Central memory CD8-positive, alpha-beta T cell (primary cell): ENCODE results near the gene UFD1.

Experiments
- ATAC-seq: fragments of 150-1000 bp; cut with Tn5 transposase; replicated peaks from 2 replicates; pipeline ENCODE4 v1.10.0; 2022; ENCODE audit warnings: mild to moderate bottlenecking, moderate FRiP score, moderate number of reproducible peaks; ENCODE audit not compliant: poor library complexity, severe bottlenecking; ENCODE audit errors: extremely low read depth
- DNase-seq, 2 donors: peaks; one replicate each; pipeline ENCODE4 v3.0.0; 2021; ENCODE audit warnings: low spot score in 2 of 2
- H3K27ac Mint-ChIP-seq: one replicate; pipeline ENCODE4 v1.8.0; 2022; ENCODE audit warnings: low read depth, mild to moderate bottlenecking, moderate library complexity, mixed read lengths
- H3K27me3 Mint-ChIP-seq: one replicate; pipeline ENCODE4 v1.8.0; 2022; ENCODE audit warnings: mixed read lengths
- H3K36me3 Mint-ChIP-seq: one replicate; pipeline ENCODE4 v1.8.0; 2022; ENCODE audit warnings: mild to moderate bottlenecking, moderate library complexity, mixed read lengths; ENCODE audit not compliant: insufficient read depth
- H3K4me1 Mint-ChIP-seq: one replicate; pipeline ENCODE4 v1.8.0; 2022; ENCODE audit warnings: mixed read lengths
- H3K4me3 Mint-ChIP-seq: one replicate; pipeline ENCODE4 v1.8.0; 2022; ENCODE audit warnings: mild to moderate bottlenecking, moderate library complexity, mixed read lengths
- H3K9me3 Mint-ChIP-seq: one replicate; pipeline ENCODE4 v1.8.0; 2022; ENCODE audit warnings: mixed read lengths

The UFD1 gene

DNA sequence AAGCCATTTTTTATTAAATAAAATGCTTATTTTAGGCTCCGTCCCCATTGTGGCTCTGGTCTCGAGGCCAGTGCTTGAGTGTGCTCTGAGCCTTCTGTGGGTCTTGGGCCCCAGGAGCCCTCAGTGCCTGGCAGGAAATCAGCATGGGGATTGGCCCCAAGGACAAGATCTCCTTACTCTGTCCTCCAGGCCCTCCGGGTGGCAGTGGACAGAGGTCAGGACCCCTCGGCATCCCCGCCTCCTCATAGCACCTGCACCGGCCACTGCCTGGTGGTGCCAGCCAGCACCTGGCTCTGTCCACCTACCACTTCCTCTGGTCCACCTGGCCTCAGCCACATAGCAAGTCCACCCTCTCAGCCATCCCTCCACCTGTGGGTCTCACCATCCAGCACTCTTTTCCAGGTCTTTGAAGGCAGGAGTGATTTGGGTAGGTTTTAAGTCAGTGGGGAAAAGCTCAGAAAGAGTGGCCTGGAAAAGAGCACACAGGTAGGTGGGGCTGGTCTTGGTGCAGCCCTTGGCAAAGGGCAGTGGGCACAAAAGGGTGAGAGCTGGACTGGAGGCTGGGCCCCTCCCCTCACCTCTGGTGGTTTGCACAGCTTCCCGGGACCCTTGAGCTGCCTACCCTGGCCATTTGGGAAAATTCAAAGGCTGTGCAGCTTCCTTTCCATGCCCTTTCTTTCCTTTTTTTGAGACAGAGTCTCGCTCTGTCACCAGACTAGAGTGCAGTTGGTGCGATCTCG, 41.7 kb upstream of the UFD1 start:
- H3K27me3 Mint-ChIP-seq = peaks cover 22% of the 10 kb centered on the region
- no peak for ATAC-seq

DNA sequence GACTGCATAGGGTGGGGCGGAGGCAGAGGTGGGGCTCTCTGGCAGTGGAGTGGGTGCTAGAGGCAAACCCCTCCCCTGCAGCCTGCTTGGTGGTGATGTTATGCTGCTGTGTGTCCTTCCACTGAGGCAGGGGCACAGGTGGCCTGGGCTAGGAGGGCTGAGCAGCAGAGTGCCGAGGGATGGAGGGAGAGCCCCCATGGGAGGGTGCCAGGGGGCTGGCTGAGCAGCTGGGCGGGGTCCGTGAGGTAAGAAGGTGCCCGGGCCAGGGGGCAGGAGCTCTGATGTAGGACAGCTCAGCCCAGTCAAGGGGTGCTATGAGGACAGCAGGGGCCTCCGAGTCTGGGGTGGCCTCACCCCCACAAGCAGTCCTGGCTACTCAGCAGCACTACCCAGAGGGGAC, 41.0 kb upstream of the UFD1 start:
- Mint-ChIP-seq H3K36me3 (no peaks in the 10 kb centered on the region), H3K27me3 (peaks cover 14% of the 10 kb centered on the region), H3K27ac (peak overlapping the region; percentile 8), H3K4me1 (peaks cover 5% of the 10 kb centered on the region), H3K9me3 (no peaks in the 10 kb centered on the region), H3K4me3 (no peak overlapping the region)
- DNase-seq = no peak
- ATAC-seq = no peak

More for the DNA sequence above, 41.7 kb upstream of the UFD1 start:
- H3K27ac Mint-ChIP-seq = no peak overlapping the region
- no peaks in the 10 kb centered on the region for H3K9me3 Mint-ChIP-seq
- no peak for DNase-seq
- H3K4me1 Mint-ChIP-seq = peaks cover 6% of the 10 kb centered on the region
- no peaks in the 10 kb centered on the region for H3K36me3 Mint-ChIP-seq
- no peak overlapping the region for H3K4me3 Mint-ChIP-seq

DNA sequence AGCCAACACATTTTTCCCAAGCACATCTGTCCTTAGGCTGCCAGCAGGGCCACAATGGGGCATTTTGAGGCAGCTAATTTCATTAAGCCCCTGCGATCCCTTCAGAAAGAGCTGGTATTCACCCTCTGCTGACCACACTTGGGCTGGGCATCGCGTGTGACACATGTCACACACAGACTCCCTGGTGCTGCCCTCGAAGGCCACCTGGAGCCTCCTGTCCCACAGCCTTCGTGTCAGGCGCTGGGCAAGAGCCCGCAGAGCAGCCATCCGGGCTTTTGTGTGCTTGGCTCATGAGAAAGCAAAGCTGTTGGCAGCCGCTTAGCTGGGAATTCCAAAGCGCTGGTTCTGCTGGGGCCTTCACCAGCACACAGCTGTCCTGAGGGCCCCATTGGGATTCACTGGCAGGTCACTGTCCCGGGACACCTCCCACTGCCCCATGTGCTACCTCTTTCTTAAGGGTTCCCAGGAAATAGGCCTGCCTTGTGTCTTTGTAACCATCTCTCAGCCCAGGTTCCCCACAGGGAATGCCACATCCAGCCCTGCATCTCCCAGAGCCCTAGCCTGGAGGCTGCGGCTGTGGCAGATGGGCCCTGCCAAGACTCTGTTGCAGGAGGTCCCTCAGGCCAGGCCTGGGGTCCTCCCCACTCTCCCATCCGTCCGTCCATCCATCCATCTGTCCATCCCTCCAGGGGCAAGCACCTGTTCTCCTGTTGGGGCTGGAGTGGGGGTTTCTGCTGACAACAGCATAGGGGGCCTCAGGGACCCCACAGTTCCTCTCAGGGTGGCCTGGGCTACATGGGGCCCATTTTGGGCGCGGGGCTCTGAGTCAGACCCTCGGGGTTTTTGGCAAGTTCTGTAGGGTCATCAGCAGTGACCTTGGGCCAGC, 40.3 kb upstream of the UFD1 start:
- no peaks in the 10 kb centered on the region for H3K9me3 Mint-ChIP-seq
- H3K27me3 Mint-ChIP-seq = peaks cover 8% of the 10 kb centered on the region
- no peak for ATAC-seq
- DNase-seq = no peak
- peak overlapping the region; percentile 8 for H3K27ac Mint-ChIP-seq
- no peaks in the 10 kb centered on the region for H3K36me3 Mint-ChIP-seq
- no peak overlapping the region for H3K4me3 Mint-ChIP-seq
- no peaks in the 10 kb centered on the region for H3K4me1 Mint-ChIP-seq

DNA sequence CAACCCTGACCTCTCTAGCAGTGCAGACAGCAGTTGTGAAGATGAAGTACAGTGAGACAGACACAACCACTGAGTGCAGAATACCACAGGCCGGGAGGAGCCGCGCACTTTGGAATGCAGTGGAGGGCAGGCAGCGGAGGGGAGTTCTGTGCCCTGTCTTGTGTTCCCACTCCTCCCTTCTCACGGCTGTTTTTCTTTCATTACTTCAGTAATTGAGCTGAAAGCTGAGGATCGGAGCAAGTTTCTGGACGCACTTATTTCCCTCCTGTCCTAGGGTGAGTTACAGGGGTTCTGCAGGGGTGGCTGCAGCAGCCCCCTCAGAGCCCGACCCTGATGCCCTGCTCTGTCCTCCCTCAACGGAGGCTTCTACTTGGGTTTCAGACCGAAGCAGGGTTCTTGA, 39.6 kb upstream of the UFD1 start:
- no peaks in the 10 kb centered on the region for H3K9me3 Mint-ChIP-seq
- DNase-seq (no peak), ATAC-seq (no peak)
- H3K27me3 Mint-ChIP-seq = peaks cover 8% of the 10 kb centered on the region
- no peaks in the 10 kb centered on the region for H3K4me1 Mint-ChIP-seq
- no peak overlapping the region for H3K4me3 Mint-ChIP-seq
- H3K36me3 Mint-ChIP-seq = no peaks in the 10 kb centered on the region
- H3K27ac Mint-ChIP-seq = no peak overlapping the region

DNA sequence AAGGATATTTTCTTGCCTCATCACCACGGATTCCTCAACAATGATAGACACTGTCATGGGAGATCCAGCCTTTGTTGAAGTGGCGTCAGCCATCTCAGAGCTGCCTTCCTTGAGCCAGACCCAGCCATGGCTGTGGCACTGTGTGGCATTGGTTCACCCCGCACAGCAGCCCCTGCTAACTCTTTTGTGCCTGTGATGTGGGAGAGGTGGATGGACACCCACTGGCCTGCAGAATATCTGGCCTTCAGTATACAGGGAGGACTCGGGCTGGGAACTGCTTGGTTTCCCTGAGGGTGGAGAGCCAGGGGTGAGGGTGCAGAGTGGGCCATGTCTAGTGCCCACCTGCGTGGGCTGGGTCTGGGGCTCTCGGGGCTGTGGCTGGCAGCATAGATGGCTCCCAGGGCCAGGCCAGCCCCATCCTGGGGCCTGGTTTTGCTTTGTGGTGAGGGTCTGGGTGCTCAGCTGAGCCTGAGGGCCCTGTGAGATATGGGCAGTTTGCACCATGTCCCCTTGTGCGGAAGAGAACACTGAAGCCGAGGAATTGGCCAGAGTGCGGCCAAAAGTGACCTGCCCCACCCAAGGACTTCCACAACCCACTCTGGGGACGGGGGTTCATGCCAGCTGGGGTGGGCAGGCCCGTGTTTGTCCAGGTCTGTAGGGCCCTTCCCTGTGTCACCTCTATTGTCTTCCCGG, 39.1 kb upstream of the UFD1 start:
- Mint-ChIP-seq H3K27me3 (peaks cover 5% of the 10 kb centered on the region), H3K4me3 (no peak overlapping the region), H3K4me1 (no peaks in the 10 kb centered on the region), H3K36me3 (no peaks in the 10 kb centered on the region), H3K27ac (no peak overlapping the region), H3K9me3 (no peaks in the 10 kb centered on the region)
- ATAC-seq (no peak), DNase-seq (no peak)

DNA sequence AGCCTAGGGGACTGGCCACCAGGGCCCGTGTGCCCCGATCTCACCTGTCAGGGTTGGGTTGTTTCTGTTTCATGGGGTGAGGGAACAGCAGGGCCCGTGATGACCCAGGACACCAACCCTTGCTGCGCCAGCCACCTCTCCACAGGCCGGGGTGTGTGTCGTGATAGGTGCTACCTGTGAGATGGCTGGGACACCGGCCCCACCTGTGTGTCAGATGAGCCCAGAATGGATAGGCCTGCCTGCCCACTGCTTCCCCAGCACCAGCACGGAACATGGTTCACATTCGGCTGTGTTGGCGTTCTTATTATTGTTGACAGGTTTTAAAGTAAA, 38.1 kb upstream of the UFD1 start:
- DNase-seq = no peak
- H3K4me3 Mint-ChIP-seq = no peak overlapping the region
- no peak for ATAC-seq
- no peak overlapping the region for H3K27ac Mint-ChIP-seq
- H3K9me3 Mint-ChIP-seq = no peaks in the 10 kb centered on the region
- H3K4me1 Mint-ChIP-seq = no peaks in the 10 kb centered on the region
- no peaks in the 10 kb centered on the region for H3K27me3 Mint-ChIP-seq
- no peaks in the 10 kb centered on the region for H3K36me3 Mint-ChIP-seq

DNA sequence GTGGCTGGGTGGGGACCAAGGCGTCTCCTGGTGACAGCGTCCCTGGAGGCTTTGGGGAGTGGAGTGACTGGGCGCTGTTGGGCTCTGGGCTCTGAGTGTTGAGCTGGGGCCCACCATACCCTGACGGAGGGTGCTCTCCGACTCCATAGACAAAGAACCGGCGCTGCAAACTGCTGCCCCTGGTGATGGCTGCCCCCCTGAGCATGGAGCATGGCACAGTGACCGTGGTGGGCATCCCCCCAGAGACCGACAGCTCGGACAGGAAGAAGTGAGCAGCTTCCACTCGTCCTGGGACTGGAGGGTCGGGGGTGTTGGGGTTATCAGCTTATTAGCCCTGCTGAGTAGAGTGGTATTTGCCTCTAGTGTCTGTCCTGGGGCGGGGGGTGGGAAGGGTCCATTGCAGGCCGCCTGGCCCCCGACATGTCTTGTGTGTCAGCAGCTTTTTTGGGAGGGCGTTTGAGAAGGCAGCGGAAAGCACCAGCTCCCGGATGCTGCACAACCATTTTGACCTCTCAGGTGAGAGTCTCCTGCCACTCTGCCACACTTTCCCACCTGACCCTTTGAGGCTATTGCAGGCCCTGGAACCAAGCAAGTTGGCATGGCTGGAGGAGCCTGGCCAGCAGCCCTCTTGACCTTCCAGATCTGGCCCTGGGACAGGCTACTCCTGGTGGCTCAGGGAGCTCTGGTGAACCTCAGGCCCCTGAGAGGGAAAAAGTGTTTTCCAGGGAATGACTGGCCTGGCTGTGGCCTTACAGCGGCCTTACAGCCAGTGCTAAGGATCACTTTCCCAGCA, 37.6 kb upstream of the UFD1 start:
- Mint-ChIP-seq H3K36me3 (no peaks in the 10 kb centered on the region), H3K9me3 (no peaks in the 10 kb centered on the region), H3K4me3 (no peak overlapping the region), H3K27ac (no peak overlapping the region), H3K4me1 (no peaks in the 10 kb centered on the region), H3K27me3 (no peaks in the 10 kb centered on the region)
- no peak for DNase-seq
- no peak for ATAC-seq

DNA sequence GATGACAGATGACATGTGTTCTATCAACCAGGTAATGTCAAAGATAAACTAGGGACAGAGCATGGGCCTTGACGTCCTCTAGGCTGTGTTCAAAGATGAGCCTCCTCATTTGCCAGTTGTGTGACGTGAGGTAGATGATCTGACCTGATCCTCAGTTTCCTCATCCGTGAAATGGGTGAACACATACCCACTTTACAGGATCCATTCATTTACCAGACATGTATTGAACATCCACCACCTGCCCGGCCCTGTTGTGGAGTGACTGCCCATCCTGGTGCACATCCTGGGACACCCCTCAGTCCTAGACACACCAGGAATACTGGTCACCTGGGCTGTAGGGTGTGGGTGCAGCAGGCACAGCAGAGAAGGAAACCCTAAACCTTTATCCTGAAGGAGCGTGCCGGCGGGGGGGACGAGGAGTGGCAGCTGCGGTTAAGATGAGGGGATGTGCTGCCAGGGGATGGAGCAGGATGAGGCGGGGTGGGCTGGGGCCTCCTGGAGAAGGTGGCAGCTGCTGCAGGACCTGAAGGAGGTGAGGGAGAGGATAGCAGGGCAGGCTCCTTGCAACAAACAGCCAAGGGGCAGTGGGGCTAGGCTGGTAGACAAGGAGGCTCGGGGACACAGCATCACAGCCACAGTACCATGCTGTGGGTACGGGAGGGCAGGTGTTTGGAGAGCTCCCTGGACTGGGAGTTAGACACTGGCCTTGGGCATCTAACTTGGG, 36.8 kb upstream of the UFD1 start:
- DNase-seq (no peak), ATAC-seq (no peak)
- Mint-ChIP-seq H3K27me3 (no peaks in the 10 kb centered on the region), H3K9me3 (no peaks in the 10 kb centered on the region), H3K4me1 (no peaks in the 10 kb centered on the region), H3K36me3 (no peaks in the 10 kb centered on the region), H3K4me3 (no peak overlapping the region), H3K27ac (no peak overlapping the region)

DNA sequence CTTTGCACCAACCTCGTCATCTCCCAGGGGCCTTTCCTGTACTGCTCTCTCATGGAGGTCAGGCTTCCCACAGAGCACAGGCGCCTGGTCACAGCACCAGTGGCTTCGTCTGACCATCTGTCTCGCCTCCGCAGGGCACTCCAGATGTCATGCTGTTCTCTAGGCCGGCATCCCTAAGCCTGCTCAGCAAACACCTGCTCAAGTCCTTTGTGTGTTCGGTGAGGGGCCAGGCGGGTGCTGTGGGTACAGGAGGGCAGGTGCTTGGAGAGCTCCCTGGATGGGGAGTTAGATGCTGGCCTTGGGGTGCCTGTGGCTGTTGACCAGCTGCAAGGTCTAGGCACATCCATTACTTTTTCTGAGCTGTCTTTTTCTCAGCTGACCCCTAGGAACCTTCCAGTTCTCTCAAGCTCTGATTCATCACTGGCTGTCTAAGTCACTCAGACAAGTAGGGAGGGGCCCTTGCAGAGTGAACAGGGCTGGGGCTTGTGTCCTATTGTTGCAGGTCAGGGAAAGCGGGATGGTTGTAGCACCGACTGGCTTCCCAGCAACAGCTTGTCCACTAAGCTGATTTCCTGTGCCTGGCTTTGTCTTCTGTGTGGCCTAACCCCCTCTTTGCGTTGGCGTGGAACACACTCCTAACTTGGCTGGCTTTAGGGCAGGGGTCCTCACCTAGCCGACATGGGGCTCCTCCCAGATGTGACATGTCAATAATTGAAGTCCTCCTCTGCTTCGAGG, 36.0 kb upstream of the UFD1 start:
- ATAC-seq (no peak), DNase-seq (no peak)
- Mint-ChIP-seq H3K36me3 (no peaks in the 10 kb centered on the region), H3K4me1 (no peaks in the 10 kb centered on the region), H3K9me3 (no peaks in the 10 kb centered on the region), H3K27ac (no peak overlapping the region), H3K27me3 (no peaks in the 10 kb centered on the region), H3K4me3 (no peak overlapping the region)

DNA sequence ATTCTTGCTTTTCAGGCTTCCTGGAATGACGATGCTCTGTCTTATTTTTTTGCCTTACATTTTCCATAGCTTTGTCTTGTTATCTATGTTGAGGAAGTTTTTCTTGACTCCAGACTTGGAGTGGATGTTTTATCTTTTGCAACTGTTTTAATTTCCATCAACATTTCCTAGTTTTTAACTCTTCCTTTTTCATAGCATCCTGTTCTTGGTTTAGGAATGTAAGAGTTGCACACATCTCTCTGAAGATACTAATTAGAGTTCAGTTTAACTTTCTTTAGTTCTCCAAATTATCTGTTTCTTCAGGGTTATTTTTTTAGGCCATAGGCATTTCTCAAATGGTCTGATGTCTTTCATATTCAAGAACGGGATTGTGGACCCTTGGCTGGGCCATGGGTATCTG, 34.8 kb upstream of the UFD1 start:
- ATAC-seq = no peak
- DNase-seq = no peak
- H3K4me1 Mint-ChIP-seq = no peaks in the 10 kb centered on the region
- H3K27me3 Mint-ChIP-seq = no peaks in the 10 kb centered on the region
- H3K27ac Mint-ChIP-seq = peak overlapping the region; percentile 1
- no peak overlapping the region for H3K4me3 Mint-ChIP-seq
- no peaks in the 10 kb centered on the region for H3K36me3 Mint-ChIP-seq
- no peaks in the 10 kb centered on the region for H3K9me3 Mint-ChIP-seq

DNA sequence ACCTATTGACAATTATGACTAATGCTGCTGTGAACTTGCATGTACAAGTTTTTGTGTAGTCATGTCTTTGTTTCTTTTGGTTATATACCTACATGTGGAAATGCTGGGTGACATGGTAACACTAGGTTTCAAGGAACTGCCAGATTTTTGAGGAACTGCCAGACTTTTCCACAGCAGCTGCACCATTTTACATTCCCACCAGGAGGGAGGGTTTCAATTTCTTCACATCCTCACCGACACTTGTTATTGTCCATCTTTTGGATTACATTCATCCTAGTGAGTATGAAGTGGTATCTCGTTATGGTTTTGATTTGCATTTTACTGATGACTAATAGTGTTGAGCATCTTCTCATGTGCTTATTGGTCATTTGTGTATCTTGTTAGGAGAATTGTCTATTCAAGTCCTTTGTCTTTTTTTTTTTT, 31.9 kb upstream of the UFD1 start:
- Mint-ChIP-seq H3K27ac (no peak overlapping the region), H3K36me3 (peaks cover 2% of the 10 kb centered on the region), H3K4me3 (no peak overlapping the region), H3K4me1 (peaks cover 1% of the 10 kb centered on the region), H3K9me3 (no peaks in the 10 kb centered on the region), H3K27me3 (no peaks in the 10 kb centered on the region)
- no peak for DNase-seq
- no peak for ATAC-seq
